Activated T-helper 2 cell treated with anti-CD3 and anti-CD28 coated beads, Interferon-gamma antibody, Interleukin-2, Interleukin-4, amounts not matched to agents 10 μg/mL and 5 μg/mL and 100 μg/mL, durations not matched to agents 14 hours and 24 hours and 36 hours (primary cell): ENCODE results near the gene CAMTA1. TPM values are rescaled to one million over a fixed set of nuclear protein-coding genes. Genes with fewer than 3 reads are reported as not detected.

Source experiments
- DNase-seq: peaks from one replicate; pipeline ENCODE4 v3.0.0; 2021; ENCODE audit warnings: low spot score
- H3K27ac Mint-ChIP-seq: one replicate; pipeline ENCODE4 v1.8.0; 2021; ENCODE audit warnings: mixed read lengths
- H3K27me3 Mint-ChIP-seq: one replicate; pipeline ENCODE4 v1.8.0; 2021; ENCODE audit warnings: low read depth, mixed read lengths
- H3K36me3 Mint-ChIP-seq: one replicate; pipeline ENCODE4 v1.8.0; 2021; ENCODE audit warnings: low read depth, mixed read lengths
- H3K4me1 Mint-ChIP-seq: one replicate; pipeline ENCODE4 v1.8.0; 2021; ENCODE audit warnings: low read depth, mixed read lengths
- H3K4me3 Mint-ChIP-seq: one replicate; pipeline ENCODE4 v1.8.0; 2021; ENCODE audit warnings: low read depth, mild to moderate bottlenecking, moderate library complexity, mixed read lengths
- H3K9me3 Mint-ChIP-seq: one replicate; pipeline ENCODE4 v1.8.0; 2021; ENCODE audit warnings: mixed read lengths
- intact Hi-C: fragments of 100-400 bp; cut with micrococcal nuclease; formaldehyde crosslinking; loops from one replicate; pipeline ENCODE4 v1.15.1; 2023
- total RNA-seq: library from RNA; stranded (reverse); gene quantifications from 2 replicates; pipeline ENCODE4 v1.2.3, GENCODE V29; 2022

The CAMTA1 gene
- total RNA-seq, 1 donor from 2014 or later, result 62.9 TPM

GRCh38 chr1:7005762-7006161, 220.5 kb downstream of the CAMTA1 start:
- intact Hi-C loops, result no loop called here
- Mint-ChIP-seq H3K27me3 (peaks cover 3% of the 10 kb centered on the region), H3K4me3 (no peak overlapping the region), H3K27ac (no peak overlapping the region), H3K4me1 (no peaks in the 10 kb centered on the region), H3K9me3 (no peaks in the 10 kb centered on the region), H3K36me3 (no peaks in the 10 kb centered on the region)
- no peak for DNase-seq

- peaks cover 3% of the 10 kb centered on the region for H3K27me3 Mint-ChIP-seq
- H3K4me3 Mint-ChIP-seq, result no peak overlapping the region
- no peaks in the 10 kb centered on the region for H3K36me3 Mint-ChIP-seq
- no peak for DNase-seq
- intact Hi-C loops, result no loop called here
- H3K9me3 Mint-ChIP-seq, result no peaks in the 10 kb centered on the region
- H3K27ac Mint-ChIP-seq, result no peak overlapping the region
- no peaks in the 10 kb centered on the region for H3K4me1 Mint-ChIP-seq
These were observed 222.0 kb downstream of the CAMTA1 start for GRCh38 chr1:7006996-7007871.

- intact Hi-C loops, result no loop called here
- H3K9me3 Mint-ChIP-seq, result no peaks in the 10 kb centered on the region
- H3K27me3 Mint-ChIP-seq, result peaks cover 3% of the 10 kb centered on the region
- H3K27ac Mint-ChIP-seq, result no peak overlapping the region
- DNase-seq, result no peak
- H3K4me1 Mint-ChIP-seq, result no peaks in the 10 kb centered on the region
- H3K4me3 Mint-ChIP-seq, result no peak overlapping the region
- no peaks in the 10 kb centered on the region for H3K36me3 Mint-ChIP-seq
These were observed 222.6 kb downstream of the CAMTA1 start for GRCh38 chr1:7007902-7008301.

- Mint-ChIP-seq H3K36me3 (no peaks in the 10 kb centered on the region), H3K27ac (no peak overlapping the region), H3K4me1 (no peaks in the 10 kb centered on the region), H3K4me3 (no peak overlapping the region), H3K9me3 (no peaks in the 10 kb centered on the region), H3K27me3 (peaks cover under 1% of the 10 kb centered on the region)
- intact Hi-C loops, result no loop called here
- DNase-seq, result no peak
These were observed 223.1 kb downstream of the CAMTA1 start for GRCh38 chr1:7008331-7008730.

GRCh38 chr1:7008975-7009740, 223.9 kb downstream of the CAMTA1 start:
- no peaks in the 10 kb centered on the region for H3K36me3 Mint-ChIP-seq
- intact Hi-C loops, result no loop called here
- DNase-seq, result no peak
- H3K9me3 Mint-ChIP-seq, result no peaks in the 10 kb centered on the region
- H3K27ac Mint-ChIP-seq, result no peak overlapping the region
- no peaks in the 10 kb centered on the region for H3K27me3 Mint-ChIP-seq
- no peaks in the 10 kb centered on the region for H3K4me1 Mint-ChIP-seq
- H3K4me3 Mint-ChIP-seq, result no peak overlapping the region

GRCh38 chr1:7009741-7010525, 224.7 kb downstream of the CAMTA1 start:
- Mint-ChIP-seq H3K36me3 (no peaks in the 10 kb centered on the region), H3K9me3 (no peaks in the 10 kb centered on the region), H3K4me1 (no peaks in the 10 kb centered on the region), H3K27me3 (no peaks in the 10 kb centered on the region), H3K27ac (no peak overlapping the region), H3K4me3 (no peak overlapping the region)
- intact Hi-C loops, result no loop called here
- DNase-seq, result no peak

GRCh38 chr1:7010534-7011200, 225.4 kb downstream of the CAMTA1 start:
- H3K27me3 Mint-ChIP-seq, result no peaks in the 10 kb centered on the region
- H3K27ac Mint-ChIP-seq, result no peak overlapping the region
- intact Hi-C loops, result no loop called here
- no peaks in the 10 kb centered on the region for H3K36me3 Mint-ChIP-seq
- no peak for DNase-seq
- H3K9me3 Mint-ChIP-seq, result no peaks in the 10 kb centered on the region
- no peak overlapping the region for H3K4me3 Mint-ChIP-seq
- no peaks in the 10 kb centered on the region for H3K4me1 Mint-ChIP-seq

GRCh38 chr1:7011826-7012225, 226.6 kb downstream of the CAMTA1 start:
- no peak for DNase-seq
- H3K36me3 Mint-ChIP-seq, result no peaks in the 10 kb centered on the region
- H3K9me3 Mint-ChIP-seq, result no peaks in the 10 kb centered on the region
- no peaks in the 10 kb centered on the region for H3K27me3 Mint-ChIP-seq
- H3K4me3 Mint-ChIP-seq, result no peak overlapping the region
- no peak overlapping the region for H3K27ac Mint-ChIP-seq
- intact Hi-C loops, result no loop called here
- no peaks in the 10 kb centered on the region for H3K4me1 Mint-ChIP-seq

- no peaks in the 10 kb centered on the region for H3K27me3 Mint-ChIP-seq
- H3K4me1 Mint-ChIP-seq, result no peaks in the 10 kb centered on the region
- no peaks in the 10 kb centered on the region for H3K9me3 Mint-ChIP-seq
- DNase-seq, result no peak
- no peaks in the 10 kb centered on the region for H3K36me3 Mint-ChIP-seq
- no peak overlapping the region for H3K27ac Mint-ChIP-seq
- H3K4me3 Mint-ChIP-seq, result no peak overlapping the region
- intact Hi-C loops, result no loop called here
These were observed 227.2 kb downstream of the CAMTA1 start for GRCh38 chr1:7012461-7012924.

- intact Hi-C loops, result no loop called here
- no peak overlapping the region for H3K4me3 Mint-ChIP-seq
- no peak for DNase-seq
- H3K9me3 Mint-ChIP-seq, result no peaks in the 10 kb centered on the region
- no peaks in the 10 kb centered on the region for H3K4me1 Mint-ChIP-seq
- H3K27me3 Mint-ChIP-seq, result no peaks in the 10 kb centered on the region
- no peak overlapping the region for H3K27ac Mint-ChIP-seq
- H3K36me3 Mint-ChIP-seq, result no peaks in the 10 kb centered on the region
These were observed 228.8 kb downstream of the CAMTA1 start for GRCh38 chr1:7013833-7014639.

- Mint-ChIP-seq H3K27ac (no peak overlapping the region), H3K9me3 (no peaks in the 10 kb centered on the region), H3K27me3 (no peaks in the 10 kb centered on the region), H3K4me1 (no peaks in the 10 kb centered on the region), H3K36me3 (no peaks in the 10 kb centered on the region), H3K4me3 (no peak overlapping the region)
- intact Hi-C loops, result no loop called here
- no peak for DNase-seq
These were observed 229.3 kb downstream of the CAMTA1 start for GRCh38 chr1:7014640-7014930.

- Mint-ChIP-seq H3K36me3 (no peaks in the 10 kb centered on the region), H3K9me3 (no peaks in the 10 kb centered on the region), H3K27ac (no peak overlapping the region), H3K4me1 (no peaks in the 10 kb centered on the region), H3K4me3 (no peak overlapping the region), H3K27me3 (no peaks in the 10 kb centered on the region)
- intact Hi-C loops, result no loop called here
- DNase-seq, result no peak
These were observed 229.8 kb downstream of the CAMTA1 start for GRCh38 chr1:7015022-7015421.
